ENCODE data around the gene HIGD2A. TPM values are rescaled to one million over a fixed set of nuclear protein-coding genes. Genes with fewer than 3 reads are reported as not detected.

Gene HIGD2A
- total and polyA plus RNA-seq, 2 experiments from 2014 or later: 67.7 to 194 TPM

- no peak for TF ChIP-seq ZNF462 (CRISPR knock-in tag; IDR thresholded peaks at IDR 0.05)
- TF ChIP-seq REST (IDR thresholded peaks at IDR 0.05; ENCODE audit: unreplicated experiment): no peak
- no peak for TF ChIP-seq CREB1 (CRISPR knock-in tag; IDR thresholded peaks at IDR 0.05; ENCODE audit: low read depth)
- no peak for TF ChIP-seq ZNF114 (CRISPR knock-in tag; IDR thresholded peaks at IDR 0.05)
These were observed 1.1 kb upstream of the HIGD2A start (continued) for GRCh38 chr5:176387384-176387925.

GRCh38 chr5:176388003-176388443 is 528 bp upstream of the HIGD2A start:
- Mint-ChIP-seq H3K4me1 (peaks cover 16% of the 10 kb centered on the region), H3K27ac (peak overlapping the region; percentile 100), H3K9me3 (no peaks in the 10 kb centered on the region; the same call in 2 of the 3 replicates), H3K27me3 (ENCODE audit: insufficient read depth, low read depth, poor library complexity) (peaks cover 17% of the 10 kb centered on the region), H3K4me3 (peak overlapping the region; percentile 99), H3K36me3 (ENCODE audit: low read depth) (peaks cover 64% of the 10 kb centered on the region)
- peaks cover 18% of the 10 kb centered on the region; the same call in 1 of the 2 replicates for H3F3A ChIP-seq (replicated peaks; ENCODE audit: low read depth)
- H4K20me1 ChIP-seq (replicated peaks; ENCODE audit: insufficient read depth): peaks cover 18% of the 10 kb centered on the region
- no peak overlapping the region for H2AFZ ChIP-seq
- ATAC-seq (peak; percentile 25), DNase-seq (ENCODE audit: low spot score) (peak; percentile 69)
- H3K79me2 ChIP-seq (replicated peaks; ENCODE audit: insufficient read depth): peaks cover 33% of the 10 kb centered on the region
- TF ChIP-seq ETS1 (IDR thresholded peaks at IDR 0.05): no peak
- peak; percentile 68 for TF ChIP-seq CREB1 (CRISPR knock-in tag; IDR thresholded peaks at IDR 0.05; ENCODE audit: low read depth)
- H3K4me3 ChIP-seq: peak overlapping the region; percentile 67
- peak overlapping the region; percentile 96 for H3K4me2 ChIP-seq
- H3K36me3 ChIP-seq (ENCODE audit: insufficient read depth): peaks cover 21% of the 10 kb centered on the region
- H3K27ac ChIP-seq (ENCODE audit: low read depth): no peak overlapping the region
- H3K9me2 ChIP-seq (ENCODE audit: insufficient read depth): no peaks in the 10 kb centered on the region
- peaks cover 9% of the 10 kb centered on the region; the same call in 1 of the 2 replicates for H3K4me1 ChIP-seq (ENCODE audit: insufficient read depth)
- H3K27me3 ChIP-seq (ENCODE audit: insufficient read depth): no peaks in the 10 kb centered on the region

Measured in GM23338 (cell line).